Activated CD8-positive, alpha-beta memory T cell treated with anti-CD3 and anti-CD28 coated beads, Interleukin-2, amount 50 U/mL, for 1 hour (primary cell): Measurements from ENCODE around the gene UMODL1.
A peak's percentile ranks its signal among the peaks of the same experiment; 100 is the strongest.

Source experiments
- DNase-seq: peaks from one replicate; pipeline ENCODE4 v3.0.0-alpha.2; 2020; ENCODE audit errors: extremely low read depth

UMODL1 gene

GRCh38 chr21:42130441-42130840 lies 59.3 kb downstream of the UMODL1 start:
- DNase-seq: no peak

- no peak for DNase-seq
Measured at GRCh38 chr21:42132183-42132582, 61.1 kb downstream of the UMODL1 start.

GRCh38 chr21:42133131-42133530 lies 62.0 kb downstream of the UMODL1 start:
- no peak for DNase-seq

- no peak for DNase-seq
Measured at GRCh38 chr21:42135386-42136052, 64.4 kb downstream of the UMODL1 start.

- no peak for DNase-seq
Measured at GRCh38 chr21:42137191-42137904, 66.2 kb downstream of the UMODL1 start.

- DNase-seq: no peak
Measured at GRCh38 chr21:42140196-42140934, 69.2 kb downstream of the UMODL1 start.

- DNase-seq: no peak
Measured at GRCh38 chr21:42141643-42142042, 70.5 kb downstream of the UMODL1 start.

GRCh38 chr21:42142141-42142540 lies 71.0 kb downstream of the UMODL1 start:
- no peak for DNase-seq

GRCh38 chr21:42142627-42143026 lies 71.5 kb downstream of the UMODL1 start:
- DNase-seq: no peak

- no peak for DNase-seq
Measured at GRCh38 chr21:42143111-42143510, 72.0 kb downstream of the UMODL1 start.

GRCh38 chr21:42144221-42144620 lies 73.1 kb downstream of the UMODL1 start:
- no peak for DNase-seq

- DNase-seq: no peak
Measured at GRCh38 chr21:42144679-42145568, 73.8 kb downstream of the UMODL1 start.

- DNase-seq: peak; percentile 35
Measured at GRCh38 chr21:42145569-42146272, 74.6 kb downstream of the UMODL1 start.

GRCh38 chr21:42146273-42146805 lies 75.2 kb downstream of the UMODL1 start:
- DNase-seq: no peak

GRCh38 chr21:42146821-42147220 lies 75.7 kb downstream of the UMODL1 start:
- DNase-seq: no peak

GRCh38 chr21:42147386-42148020 lies 76.4 kb downstream of the UMODL1 start:
- no peak for DNase-seq

- no peak for DNase-seq
Measured at GRCh38 chr21:42148097-42148496, 77.0 kb downstream of the UMODL1 start.

- DNase-seq: no peak
Measured at GRCh38 chr21:42148584-42148983, 77.5 kb downstream of the UMODL1 start.

- DNase-seq: no peak
Measured at GRCh38 chr21:42149656-42150473, 78.7 kb downstream of the UMODL1 start.
